Activated CD4-positive, CD25-positive, alpha-beta regulatory T cell treated with anti-CD3 and anti-CD28 coated beads, Interleukin-2, amount 50 U/mL, for 16 hours (primary cell): ENCODE data around the gene USP12.

Experiments used
- DNase-seq: peaks from one replicate; pipeline ENCODE4 v3.0.0-alpha.2; 2020; ENCODE audit warnings: low read depth, low spot score

The USP12 gene

GRCh38 chr13:27183561-27184147 is 12.0 kb upstream of the USP12 start:
- DNase-seq = no peak

GRCh38 chr13:27182844-27183497 is 11.4 kb upstream of the USP12 start:
- DNase-seq = no peak

- DNase-seq = no peak
Observed at GRCh38 chr13:27182054-27182453, 10.4 kb upstream of the USP12 start.

DNA sequence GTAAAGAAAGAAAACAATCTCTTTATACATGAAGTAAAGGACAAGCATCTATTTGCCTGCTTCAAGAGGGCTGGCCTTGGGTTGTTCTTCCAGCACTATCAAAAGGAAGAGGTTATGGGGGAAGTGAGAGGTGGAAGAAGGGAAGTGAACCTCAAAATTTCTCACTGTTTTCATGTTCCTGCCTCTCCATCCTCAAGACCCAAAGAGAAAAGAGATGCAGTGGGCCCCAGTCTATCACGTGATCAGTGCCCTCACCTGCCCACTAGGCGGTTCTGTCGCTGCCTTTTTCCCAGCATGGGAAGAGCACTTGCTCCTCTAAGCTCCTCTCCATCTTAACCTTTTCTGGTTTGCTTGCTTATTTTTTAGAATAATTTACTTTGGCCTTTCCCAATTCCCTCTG is 6.2 kb upstream of the USP12 start:
- DNase-seq = no peak

DNA sequence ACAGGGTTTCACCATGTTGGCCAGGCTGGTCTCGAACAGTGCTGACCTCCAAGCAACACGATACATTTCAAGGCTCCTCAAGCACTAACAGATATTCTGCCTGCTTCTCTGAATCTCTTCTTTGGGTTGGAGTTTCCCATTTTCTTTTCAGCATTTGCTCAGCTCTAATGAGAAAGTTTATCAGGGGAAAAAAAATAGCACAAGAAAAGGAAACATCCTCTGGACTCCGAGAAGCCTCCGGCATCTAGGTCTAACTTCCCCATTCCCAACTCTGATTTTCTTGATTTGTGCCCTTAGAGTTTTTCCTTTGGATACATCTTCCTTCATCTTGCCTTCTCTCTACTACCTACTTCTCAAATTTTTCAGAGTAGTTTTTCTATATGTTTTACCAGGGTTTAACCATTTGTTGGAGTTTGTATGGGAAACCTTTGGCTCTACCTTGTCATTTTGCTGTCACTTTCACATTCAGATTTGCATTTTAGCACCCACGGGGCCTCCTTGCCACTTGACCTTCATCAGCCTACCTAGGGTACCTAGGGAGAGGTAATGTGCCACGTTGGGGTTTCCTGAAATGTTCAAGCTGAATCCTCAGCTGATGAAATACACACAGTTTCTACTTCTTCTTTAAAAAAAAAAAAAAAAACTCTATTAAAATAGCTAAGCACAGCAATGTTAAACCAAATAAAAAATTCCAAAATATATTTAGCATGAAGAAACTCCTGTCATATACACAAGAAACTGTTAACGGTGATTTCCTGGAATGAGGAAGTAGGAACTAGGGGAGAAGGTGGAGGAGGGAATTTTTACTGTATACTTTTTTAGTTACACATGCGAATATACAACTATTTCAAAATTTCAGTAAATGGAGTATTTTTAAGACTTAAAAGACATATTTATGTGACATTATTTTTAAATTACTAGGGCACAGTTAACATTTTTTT is 5.1 kb upstream of the USP12 start:
- no peak for DNase-seq

DNA sequence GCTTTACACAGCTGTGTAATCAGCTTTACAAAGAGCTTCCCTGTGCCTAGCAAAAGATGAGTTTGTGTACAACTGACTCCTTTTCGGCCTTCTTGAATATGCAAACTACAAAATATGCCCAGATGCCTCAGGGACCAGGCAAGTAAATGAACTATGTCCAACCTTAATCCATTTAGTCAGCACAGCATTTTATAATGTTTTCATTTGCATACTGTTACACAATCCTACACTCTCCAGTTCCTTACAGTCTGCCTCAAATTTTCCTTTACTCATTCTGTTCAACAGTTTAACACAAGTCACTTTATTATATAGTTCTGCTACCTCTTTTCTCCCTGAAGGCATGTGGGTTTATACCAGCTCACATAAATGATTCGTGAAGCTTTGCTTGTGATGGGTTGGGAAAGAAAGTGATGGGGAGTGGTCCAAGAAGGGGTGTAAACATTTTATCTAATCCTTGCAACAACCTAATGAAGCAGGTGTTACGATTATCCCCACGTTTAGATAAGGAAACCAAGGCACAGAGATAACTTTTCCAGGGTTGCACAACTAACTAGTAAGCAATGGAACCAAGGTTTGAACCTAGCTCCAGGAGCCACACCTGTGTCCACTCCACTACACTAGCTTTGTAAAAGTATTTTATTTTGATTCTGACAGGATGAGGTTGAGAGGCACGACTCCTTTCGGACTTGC is 3.3 kb upstream of the USP12 start:
- no peak for DNase-seq

DNA sequence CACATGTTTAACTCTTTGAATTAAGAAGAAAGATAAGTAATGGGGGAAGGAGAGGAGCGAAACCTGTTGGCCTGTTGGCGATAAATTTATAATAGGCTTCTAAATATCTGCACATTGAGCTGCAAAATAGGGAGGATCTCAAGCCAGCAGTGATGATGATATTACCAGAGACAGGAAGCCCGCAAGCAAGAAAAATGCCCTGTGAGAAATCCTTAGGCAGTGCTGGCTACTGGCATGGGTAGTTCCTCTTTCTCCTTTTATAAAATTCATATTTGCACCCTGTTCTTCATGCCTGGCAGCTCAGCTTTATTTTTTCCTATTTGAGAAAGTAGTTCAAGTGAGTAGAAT is 858 bp upstream of the USP12 start:
- no peak for DNase-seq

DNA sequence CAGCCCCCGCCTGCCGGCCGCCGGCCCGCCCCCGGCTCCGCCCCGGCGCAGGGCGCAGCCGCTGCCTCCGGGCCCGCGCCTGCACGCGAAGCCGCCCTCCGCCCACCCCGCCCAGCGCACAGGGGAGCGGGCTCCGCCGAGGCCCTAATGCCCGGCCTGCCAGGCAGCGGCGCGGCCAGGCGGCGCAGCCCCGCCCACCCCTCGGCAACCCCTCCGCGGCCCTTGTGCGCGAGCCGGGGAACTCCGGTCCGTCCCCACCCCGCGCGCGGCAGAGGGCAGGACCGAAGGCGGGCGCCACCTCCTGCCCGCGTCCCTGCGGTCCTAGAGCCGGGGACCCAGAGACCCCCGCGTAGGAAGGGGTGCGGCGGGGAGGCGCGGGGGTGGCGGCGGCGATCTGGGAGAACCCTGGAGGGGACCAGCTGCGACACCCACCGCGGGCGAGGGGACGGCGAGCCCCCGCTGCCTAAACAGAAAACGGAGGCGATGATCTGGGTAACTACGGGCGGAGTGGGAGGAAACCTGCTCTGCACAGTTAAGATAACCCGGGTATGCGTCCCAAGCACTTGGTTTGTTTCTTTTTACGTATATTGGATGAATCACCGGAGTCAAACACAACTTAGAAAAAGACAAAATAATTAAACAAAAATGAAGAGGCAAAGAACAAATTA is 350 bp upstream of the USP12 start:
- peak; percentile 82 for DNase-seq

DNA sequence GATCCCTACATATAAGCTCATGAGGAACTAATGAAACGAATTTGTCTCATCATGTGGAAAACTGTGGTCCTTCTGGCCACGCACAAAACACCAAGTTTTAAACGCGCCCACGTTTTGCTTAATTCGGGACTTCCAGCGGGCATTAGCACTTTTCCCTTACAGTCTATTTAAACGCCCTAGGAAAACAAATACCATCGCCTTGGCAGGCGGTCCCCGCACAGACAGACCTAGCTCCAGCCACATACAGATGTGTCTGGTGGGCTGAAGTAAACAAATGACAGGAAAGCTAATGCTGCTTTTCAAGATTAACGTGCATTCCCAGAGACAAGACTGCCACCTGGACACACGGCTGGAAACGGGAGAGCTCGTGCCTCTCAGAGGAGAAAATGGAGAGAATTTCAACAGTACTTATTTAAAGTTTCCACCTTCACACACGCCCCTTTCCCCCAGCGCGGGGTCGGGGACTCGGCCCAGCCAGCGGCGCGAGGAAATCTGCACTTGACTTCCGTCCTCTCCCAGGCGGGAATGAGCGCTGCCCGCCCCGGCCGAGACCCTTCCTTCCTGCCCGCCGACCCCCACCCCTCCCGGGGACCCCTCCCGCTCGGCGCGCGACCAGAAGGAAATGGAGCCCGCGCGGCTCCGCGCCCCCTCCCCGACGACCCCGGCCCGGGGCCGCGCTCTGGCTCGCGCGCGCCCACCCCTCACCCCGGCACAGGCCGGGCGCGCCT is 931 bp downstream of the USP12 start:
- no peak for DNase-seq

DNA sequence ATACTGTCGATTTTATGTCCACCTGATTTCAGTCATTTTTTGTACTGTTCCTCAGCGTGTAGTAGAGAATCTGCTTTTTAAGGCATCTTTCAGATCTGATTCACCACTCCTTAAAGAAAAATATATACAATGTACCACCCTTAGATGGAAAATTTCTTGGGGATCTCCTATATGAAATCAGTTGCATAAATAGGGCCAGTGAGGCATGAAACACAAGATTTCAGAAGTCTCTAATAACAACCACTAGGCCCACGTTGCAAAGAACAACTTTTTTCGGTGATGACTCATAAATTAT is 1.4 kb downstream of the USP12 start:
- DNase-seq = no peak

DNA sequence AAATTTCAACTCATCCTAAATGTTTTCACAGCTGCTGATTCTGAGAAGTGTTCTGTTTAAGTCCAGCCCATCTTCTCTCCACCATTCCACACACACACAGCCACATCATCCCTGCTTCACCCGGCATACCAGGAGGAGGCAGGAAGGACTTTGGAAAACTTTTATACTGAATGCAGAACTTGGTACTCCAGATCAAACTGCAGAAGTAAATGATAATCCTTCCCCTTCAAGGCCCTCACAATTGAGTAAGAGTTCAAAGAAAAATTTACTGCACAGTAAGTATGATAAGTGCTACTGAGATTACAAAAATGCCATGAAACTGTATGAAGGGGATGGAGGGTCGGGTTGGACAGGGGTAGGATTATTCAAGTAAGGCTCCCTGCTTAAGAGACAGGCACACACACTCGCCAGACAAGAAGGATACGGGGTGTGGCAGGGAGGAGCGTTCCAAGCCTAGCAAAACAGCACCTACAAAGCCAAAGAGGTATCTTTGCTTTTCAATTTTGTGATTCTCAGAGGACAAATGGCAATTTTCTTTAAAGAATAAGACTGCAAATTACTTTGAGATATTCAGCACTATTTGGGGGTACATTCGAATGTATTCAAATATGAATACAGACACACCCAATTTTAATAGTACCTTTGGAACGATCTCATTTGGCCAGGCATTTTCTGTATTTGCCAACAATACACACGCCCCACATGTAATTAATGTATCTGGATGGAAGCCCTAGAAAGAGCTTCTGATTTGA is 2.5 kb downstream of the USP12 start:
- DNase-seq = no peak

DNA sequence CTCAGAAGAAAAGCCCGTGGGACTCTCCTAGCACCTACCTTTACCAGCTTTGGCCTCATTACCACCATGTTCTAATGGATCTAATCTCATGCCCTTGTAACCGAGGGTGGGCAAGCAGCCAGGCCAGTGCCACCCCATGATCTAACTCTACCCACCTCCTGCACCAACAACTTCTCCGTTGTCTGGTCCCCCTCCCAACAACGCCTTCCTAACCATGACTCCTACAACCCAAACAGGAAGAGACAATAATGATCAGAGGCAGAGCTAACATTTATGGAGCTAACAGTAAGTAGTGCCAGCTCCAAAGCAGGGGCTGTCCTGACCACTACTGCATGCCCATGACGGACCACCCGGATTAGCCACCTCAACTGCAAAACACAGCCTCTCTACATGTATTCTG is 3.5 kb downstream of the USP12 start:
- no peak for DNase-seq

DNA sequence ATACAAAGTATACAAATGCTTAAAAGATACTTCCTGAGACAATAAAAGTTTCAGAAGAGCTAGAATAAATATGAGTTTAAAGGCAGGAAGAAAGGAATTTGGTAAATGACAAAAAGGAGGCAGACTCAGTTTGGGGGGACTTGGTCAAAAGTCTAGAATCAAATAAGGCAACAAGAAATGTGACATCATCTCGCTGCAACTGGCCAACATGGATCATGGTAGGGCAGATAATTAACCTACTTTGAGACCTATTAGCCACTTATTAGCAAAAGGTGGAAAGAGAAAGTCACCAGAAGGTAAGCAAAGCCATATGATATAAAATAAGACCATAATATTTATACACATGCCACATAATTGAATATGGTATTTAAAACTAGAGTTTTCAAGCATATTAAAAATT is 5.3 kb downstream of the USP12 start:
- DNase-seq = no peak

DNA sequence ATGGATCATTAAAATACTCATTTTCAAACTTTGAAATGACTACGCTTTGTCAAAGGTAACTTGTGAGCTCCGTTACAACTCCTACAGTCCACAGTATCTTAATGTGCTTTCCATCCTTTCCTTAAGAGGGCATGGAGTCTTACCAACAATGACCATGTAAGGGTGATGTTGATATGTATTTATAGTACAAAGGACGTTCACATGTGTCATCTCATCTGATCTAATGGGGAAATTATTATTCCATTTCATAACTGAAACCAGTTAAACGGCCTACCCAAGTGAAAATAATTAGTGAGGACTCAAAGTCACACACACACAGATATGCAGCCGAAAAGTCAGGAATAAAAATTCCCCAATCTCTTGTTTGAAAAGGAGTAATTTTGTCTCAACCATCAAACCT is 9.6 kb downstream of the USP12 start:
- DNase-seq = no peak

DNA sequence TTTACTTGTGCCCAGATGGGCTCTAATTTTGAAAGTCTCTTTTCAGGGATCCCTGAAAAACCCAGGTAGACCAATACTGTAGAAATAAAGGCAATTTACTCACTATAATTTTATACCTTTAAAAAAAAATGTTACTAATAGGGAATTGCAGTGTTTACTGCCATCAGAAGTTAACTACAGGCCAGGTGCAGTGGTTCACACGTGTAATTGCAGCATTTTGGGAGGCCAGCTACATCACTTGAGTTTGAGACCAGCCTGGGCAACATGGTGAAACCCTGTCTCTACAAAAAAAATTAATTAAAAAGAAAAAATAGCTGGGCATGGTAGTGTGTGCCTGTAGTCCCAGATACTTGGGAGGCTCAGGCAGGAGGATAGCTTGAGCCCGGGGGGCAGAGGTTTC is 10.2 kb downstream of the USP12 start:
- no peak for DNase-seq

- DNase-seq = no peak
Observed at GRCh38 chr13:27160657-27161295, 10.8 kb downstream of the USP12 start.

GRCh38 chr13:27159806-27160563 is 11.6 kb downstream of the USP12 start:
- no peak for DNase-seq

DNA sequence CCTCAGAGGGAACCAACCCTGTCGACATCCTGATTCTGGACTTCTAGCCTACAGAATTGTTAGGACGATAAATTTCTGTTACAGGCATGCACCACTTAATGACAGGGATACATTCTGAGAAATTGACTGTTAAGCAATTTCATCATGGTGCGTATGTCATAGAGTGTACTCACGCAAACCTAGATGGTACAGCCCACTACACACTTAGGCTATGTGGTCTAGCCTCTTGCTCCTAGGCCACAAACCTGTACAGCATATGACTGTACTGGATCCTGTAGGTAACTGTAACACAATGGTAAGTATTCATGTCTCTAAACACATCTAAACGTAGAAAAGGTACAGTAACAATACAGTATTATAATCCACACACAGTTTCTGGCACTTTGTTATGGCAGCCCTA is 13.3 kb downstream of the USP12 start:
- no peak for DNase-seq
